Uterus (tissue), 4 donors: ENCODE measurements around the gene TMED4. TPM values are rescaled to one million over a fixed set of nuclear protein-coding genes. Genes with fewer than 3 reads are reported as not detected.

Experiments used
- DNase-seq, 2 donors: peaks; one replicate each; pipeline ENCODE4 v3.0.0-alpha.2; 2019 to 2020
- H3K27ac ChIP-seq, 2 donors: fragments of 200-600 bp; sonication (generic); 1 replicate in 1 of 2; 2 replicates in 1 of 2; pipeline ENCODE4 v1.5.1; 2016 to 2018
- H3K27me3 ChIP-seq, 2 donors: fragments of 200-600 bp; sonication (generic); one replicate each; pipeline ENCODE4 v1.5.1; 2018 to 2019; ENCODE audit warnings: control low read depth in 1 of 2
- H3K36me3 ChIP-seq, 2 donors: fragments of 200-600 bp; sonication (generic); one replicate each; pipeline ENCODE4 v1.5.1; 2019; ENCODE audit warnings: control low read depth in 1 of 2
- H3K4me1 ChIP-seq, 2 donors: fragments of 200-600 bp; sonication (generic); one replicate each; pipeline ENCODE4 v1.5.1; 2018 to 2019; ENCODE audit warnings: control low read depth in 1 of 2
- H3K4me3 ChIP-seq, 2 donors: fragments of 200-600 bp; sonication (generic); 1 replicate in 1 of 2; 2 replicates in 1 of 2; pipeline ENCODE4 v1.5.1; 2018 to 2019; ENCODE audit warnings: mild to moderate bottlenecking in 1 of 2
- H3K9me3 ChIP-seq, 2 donors: fragments of 200-600 bp; sonication (generic); one replicate each; pipeline ENCODE4 v1.5.1; 2019; ENCODE audit warnings: control low read depth in 1 of 2
- CTCF ChIP-seq, 4 experiments: fragments of 200-600 bp in 2 of 4; fragments of 450-650 bp in 2 of 4; sonication (generic) in 2 of 4; IDR thresholded peaks; one replicate each; pipeline ENCODE4 v1.5.1; 2016 to 2019; ENCODE audit warnings: antibody characterized with exemption in 4 of 4, mild to moderate bottlenecking in 2 of 4, moderate library complexity in 1 of 4
- POLR2A ChIP-seq, 2 donors: fragments of 450-650 bp; IDR thresholded peaks; one replicate each; pipeline ENCODE4 v1.6.1; 2016; ENCODE audit warnings: antibody characterized with exemption in 2 of 2, mild to moderate bottlenecking in 1 of 2, moderate library complexity in 1 of 2
- intact Hi-C: fragments of 100-400 bp; cut with DNase I; formaldehyde crosslinking; loops from one replicate; pipeline ENCODE4 v1.15.1; 2023; ENCODE audit warnings: low total_unique reads
- total RNA-seq, 4 donors: library from RNA; depleted of rRNA in 3 of 4; stranded (reverse); fragments of >200 nt in 3 of 4; gene quantifications; one replicate each; pipeline versions ENCODE4 v1.1.0 to v1.2.4, GENCODE V29; 2014 to 2023
- donor health status: DM: yes; HTN: yes; CAD: no.

Gene TMED4
- total RNA-seq, 4 donors from 2014 or later: 37.9 to 403 (median 85.8) TPM

- Histone ChIP-seq H3K9me3 (no peaks in the 10 kb centered on the region), H3K4me1 (no peaks in the 10 kb centered on the region), H3K4me3 (no peak overlapping the region), H3K36me3 (no peaks in the 10 kb centered on the region), H3K27me3 (no peaks in the 10 kb centered on the region), H3K27ac (no peak overlapping the region)
- DNase-seq: no peak
- intact Hi-C loops: no loop called here
- no peak for TF ChIP-seq CTCF (IDR thresholded peaks at IDR 0.05)
- no peak for TF ChIP-seq POLR2A (IDR thresholded peaks at IDR 0.05)
These were observed 39.7 kb upstream of the TMED4 start for GRCh38 chr7:44621750-44622103.

GRCh38 chr7:44621034-44621749, 39.2 kb upstream of the TMED4 start:
- DNase-seq: no peak
- no peaks in the 10 kb centered on the region for H3K4me1 ChIP-seq
- intact Hi-C loops: no loop called here
- H3K4me3 ChIP-seq: no peak overlapping the region
- H3K36me3 ChIP-seq: no peaks in the 10 kb centered on the region
- H3K9me3 ChIP-seq: no peaks in the 10 kb centered on the region
- TF ChIP-seq CTCF (IDR thresholded peaks at IDR 0.05) (no peak), POLR2A (IDR thresholded peaks at IDR 0.05) (no peak)
- no peak overlapping the region for H3K27ac ChIP-seq
- no peaks in the 10 kb centered on the region for H3K27me3 ChIP-seq

- no peak overlapping the region for H3K4me3 ChIP-seq
- no peak for DNase-seq
- intact Hi-C loops: no loop called here
- H3K36me3 ChIP-seq: no peaks in the 10 kb centered on the region
- H3K9me3 ChIP-seq: no peaks in the 10 kb centered on the region
- no peak for TF ChIP-seq CTCF (IDR thresholded peaks at IDR 0.05)
- no peak for TF ChIP-seq POLR2A (IDR thresholded peaks at IDR 0.05)
- no peaks in the 10 kb centered on the region for H3K4me1 ChIP-seq
- H3K27ac ChIP-seq: no peak overlapping the region
- no peaks in the 10 kb centered on the region for H3K27me3 ChIP-seq
These were observed 36.7 kb upstream of the TMED4 start for GRCh38 chr7:44618753-44619152.

GRCh38 chr7:44618045-44618444, 36.0 kb upstream of the TMED4 start:
- Histone ChIP-seq H3K27me3 (no peaks in the 10 kb centered on the region), H3K27ac (no peak overlapping the region), H3K36me3 (no peaks in the 10 kb centered on the region), H3K9me3 (no peaks in the 10 kb centered on the region), H3K4me1 (no peaks in the 10 kb centered on the region), H3K4me3 (no peak overlapping the region)
- intact Hi-C loops: no loop called here
- TF ChIP-seq POLR2A (IDR thresholded peaks at IDR 0.05) (no peak), CTCF (IDR thresholded peaks at IDR 0.05) (no peak)
- DNase-seq: no peak

- no peak for DNase-seq
- no peaks in the 10 kb centered on the region for H3K9me3 ChIP-seq
- no peak for TF ChIP-seq POLR2A (IDR thresholded peaks at IDR 0.05)
- no peak for TF ChIP-seq CTCF (IDR thresholded peaks at IDR 0.05)
- H3K4me1 ChIP-seq: no peaks in the 10 kb centered on the region
- H3K27me3 ChIP-seq: no peaks in the 10 kb centered on the region
- H3K27ac ChIP-seq: no peak overlapping the region
- intact Hi-C loops: no loop called here
- no peaks in the 10 kb centered on the region for H3K36me3 ChIP-seq
- no peak overlapping the region for H3K4me3 ChIP-seq
These were observed 35.3 kb upstream of the TMED4 start for GRCh38 chr7:44617225-44617890.
